ENCODE results near the gene DPH5.

- no peak for TF ChIP-seq CTCF (IDR thresholded peaks at IDR 0.05)
- TF ChIP-seq POLR2A (IDR thresholded peaks at IDR 0.05), result no peak
Observed at GRCh38 chr1:100971021-100971420, 54.6 kb downstream of the DPH5 start.
